ENCODE results near the gene MTCL1. TPM values are rescaled to one million over a fixed set of nuclear protein-coding genes. Genes with fewer than 3 reads are reported as not detected.

Gene MTCL1
- polyA plus RNA-seq, 3 donors, result not detected

GRCh38 chr18:8686611-8687010 lies 18.7 kb upstream of the MTCL1 start:
- intact Hi-C loops (cut with micrococcal nuclease), result no loop called here
- H4K20me1 ChIP-seq (ENCODE audit: insufficient read depth, low read length), result no peaks in the 10 kb centered on the region
- Mint-ChIP-seq H3K4me1 (no peaks in the 10 kb centered on the region), H3K27me3 (ENCODE audit: low read depth in 3 of 3) (peaks cover 0 to 2% (median 0%) of the 10 kb centered on the region in 3 donors), H3K9me3 (no peaks in the 10 kb centered on the region), H3K27ac (no peak overlapping the region), H3K4me3 (no peak overlapping the region), H3K36me3 (no peaks in the 10 kb centered on the region)
- H2AFZ ChIP-seq (ENCODE audit: insufficient read depth, low read depth, low read length, poor library complexity, severe bottlenecking), result no peak overlapping the region
- WGBS (ENCODE audit: insufficient coverage), result 80% methylated on average over 3 of the region's 6 CpGs
- no peak for DNase-seq
- no peaks in the 10 kb centered on the region for H3K27me3 ChIP-seq (ENCODE audit: control insufficient read depth in 2 of 2, insufficient read depth in 2 of 2, low read length in 2 of 2)
- no peak overlapping the region for H3K4me2 ChIP-seq (replicated peaks; ENCODE audit: extremely low read depth, low read length, poor library complexity, severe bottlenecking)
- H3K27ac ChIP-seq (ENCODE audit: low read depth in 1 of 2, low read length in 2 of 2), result no peak overlapping the region
- no peak overlapping the region for H3K4me3 ChIP-seq (replicated peaks in 1 of 3; ENCODE audit: low read depth in 2 of 3, low read length in 3 of 3)
- H3K9ac ChIP-seq (ENCODE audit: insufficient read depth, low read length, poor library complexity, severe bottlenecking), result no peak overlapping the region
- no peaks in the 10 kb centered on the region for H3K79me2 ChIP-seq (ENCODE audit: insufficient read depth, low read length)
- H3K9me3 ChIP-seq (replicated peaks in 1 of 2; ENCODE audit: control insufficient read depth in 1 of 2, insufficient read depth in 1 of 2, low read length in 2 of 2), result no peaks in the 10 kb centered on the region
- no peak for TF ChIP-seq CTCF (IDR thresholded peaks at IDR 0.05)
- H3K36me3 ChIP-seq (replicated peaks in 1 of 2; ENCODE audit: control insufficient read depth in 1 of 2, insufficient read depth in 2 of 2, low read length in 2 of 2), result no peaks in the 10 kb centered on the region
- H3K4me1 ChIP-seq (ENCODE audit: control insufficient read depth in 1 of 2, insufficient read depth in 2 of 2, low read length in 2 of 2), result no peaks in the 10 kb centered on the region

GRCh38 chr18:8688216-8688800 lies 17.0 kb upstream of the MTCL1 start:
- no peak overlapping the region for H3K4me2 ChIP-seq (replicated peaks; ENCODE audit: extremely low read depth, low read length, poor library complexity, severe bottlenecking)
- H3K4me1 ChIP-seq (ENCODE audit: control insufficient read depth in 1 of 2, insufficient read depth in 2 of 2, low read length in 2 of 2), result no peaks in the 10 kb centered on the region
- H3K27ac ChIP-seq (ENCODE audit: low read depth in 1 of 2, low read length in 2 of 2), result no peak overlapping the region
- H3K27ac Mint-ChIP-seq, result no peak overlapping the region
- no peak overlapping the region for H2AFZ ChIP-seq (ENCODE audit: insufficient read depth, low read depth, low read length, poor library complexity, severe bottlenecking)
- H3K4me3 Mint-ChIP-seq, result no peak overlapping the region
- TF ChIP-seq CTCF (IDR thresholded peaks at IDR 0.05), result no peak
- H3K9me3 ChIP-seq (replicated peaks in 1 of 2; ENCODE audit: control insufficient read depth in 1 of 2, insufficient read depth in 1 of 2, low read length in 2 of 2), result no peaks in the 10 kb centered on the region
- H3K4me1 Mint-ChIP-seq, result no peaks in the 10 kb centered on the region
- H3K36me3 ChIP-seq (replicated peaks in 1 of 2; ENCODE audit: control insufficient read depth in 1 of 2, insufficient read depth in 2 of 2, low read length in 2 of 2), result no peaks in the 10 kb centered on the region
- H3K9ac ChIP-seq (ENCODE audit: insufficient read depth, low read length, poor library complexity, severe bottlenecking), result no peak overlapping the region
- 90% methylated on average over 2 of the region's 8 CpGs for whole genome bisulfite sequencing (ENCODE audit: insufficient coverage)
- DNase-seq, result no peak
- H3K79me2 ChIP-seq (ENCODE audit: insufficient read depth, low read length), result no peaks in the 10 kb centered on the region
- H3K4me3 ChIP-seq (replicated peaks in 1 of 3; ENCODE audit: low read depth in 2 of 3, low read length in 3 of 3), result no peak overlapping the region
- H3K36me3 Mint-ChIP-seq, result no peaks in the 10 kb centered on the region
- peaks cover 0 to 3% (median 0%) of the 10 kb centered on the region in 3 donors for H3K27me3 Mint-ChIP-seq (ENCODE audit: low read depth in 3 of 3)
- no peaks in the 10 kb centered on the region for H3K9me3 Mint-ChIP-seq
- H3K27me3 ChIP-seq (ENCODE audit: control insufficient read depth in 2 of 2, insufficient read depth in 2 of 2, low read length in 2 of 2), result no peaks in the 10 kb centered on the region
- intact Hi-C loops (cut with micrococcal nuclease), result no loop called here
- no peaks in the 10 kb centered on the region for H4K20me1 ChIP-seq (ENCODE audit: insufficient read depth, low read length)
